Mesothelial cell of epicardium (in vitro differentiated cells): ENCODE data around the gene FAF2. TPM values are rescaled to one million over a fixed set of nuclear protein-coding genes. Genes with fewer than 3 reads are reported as not detected.

Source experiments
- DNase-seq, 2 experiments: peaks; one replicate each; pipeline ENCODE4 v3.0.0; 2021; ENCODE audit warnings: low spot score in 2 of 2; ENCODE audit not compliant: unreplicated experiment in 2 of 2
- H3K27ac Mint-ChIP-seq: 2 replicates; pipeline ENCODE4 v1.8.0; 2021; ENCODE audit warnings: mixed read lengths
- H3K27me3 Mint-ChIP-seq: 2 replicates; pipeline ENCODE4 v1.8.0; 2021; ENCODE audit warnings: low read depth, mixed read lengths
- H3K36me3 Mint-ChIP-seq: 2 replicates; pipeline ENCODE4 v1.8.0; 2021; ENCODE audit warnings: mixed read lengths
- H3K4me1 Mint-ChIP-seq: 2 replicates; pipeline ENCODE4 v1.8.0; 2021; ENCODE audit warnings: mixed read lengths
- H3K4me3 Mint-ChIP-seq: 2 replicates; pipeline ENCODE4 v1.8.0; 2021; ENCODE audit warnings: mild to moderate bottlenecking, moderate library complexity, mixed read lengths
- H3K9me3 Mint-ChIP-seq: 2 replicates; pipeline ENCODE4 v1.8.0; 2021; ENCODE audit warnings: mixed read lengths
- total RNA-seq: library from RNA; stranded (reverse); gene quantifications from 3 replicates; pipeline ENCODE4 v1.2.1, GENCODE V29; 2021
- TF ChIP-seq, protein P1 (sequence below): fragments of 200-600 bp; sonication (generic); IDR thresholded peaks from one replicate; pipeline ENCODE4 v1.5.0; 2021; ENCODE audit warnings: antibody characterized with exemption; ENCODE audit not compliant: unreplicated experiment

FAF2 gene
- total RNA-seq, 1 donor from 2014 or later, result 52.7 TPM

- no peak overlapping the region for H3K27ac Mint-ChIP-seq
- TF ChIP-seq, protein P1, sequence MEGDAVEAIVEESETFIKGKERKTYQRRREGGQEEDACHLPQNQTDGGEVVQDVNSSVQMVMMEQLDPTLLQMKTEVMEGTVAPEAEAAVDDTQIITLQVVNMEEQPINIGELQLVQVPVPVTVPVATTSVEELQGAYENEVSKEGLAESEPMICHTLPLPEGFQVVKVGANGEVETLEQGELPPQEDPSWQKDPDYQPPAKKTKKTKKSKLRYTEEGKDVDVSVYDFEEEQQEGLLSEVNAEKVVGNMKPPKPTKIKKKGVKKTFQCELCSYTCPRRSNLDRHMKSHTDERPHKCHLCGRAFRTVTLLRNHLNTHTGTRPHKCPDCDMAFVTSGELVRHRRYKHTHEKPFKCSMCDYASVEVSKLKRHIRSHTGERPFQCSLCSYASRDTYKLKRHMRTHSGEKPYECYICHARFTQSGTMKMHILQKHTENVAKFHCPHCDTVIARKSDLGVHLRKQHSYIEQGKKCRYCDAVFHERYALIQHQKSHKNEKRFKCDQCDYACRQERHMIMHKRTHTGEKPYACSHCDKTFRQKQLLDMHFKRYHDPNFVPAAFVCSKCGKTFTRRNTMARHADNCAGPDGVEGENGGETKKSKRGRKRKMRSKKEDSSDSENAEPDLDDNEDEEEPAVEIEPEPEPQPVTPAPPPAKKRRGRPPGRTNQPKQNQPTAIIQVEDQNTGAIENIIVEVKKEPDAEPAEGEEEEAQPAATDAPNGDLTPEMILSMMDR, result no peak
- peaks cover 51% of the 10 kb centered on the region for H3K36me3 Mint-ChIP-seq
Observed at GRCh38 chr5:176500511-176500910, 52.3 kb downstream of the FAF2 start.

GRCh38 chr5:176501333-176501732, 53.1 kb downstream of the FAF2 start:
- no peak for DNase-seq
- Mint-ChIP-seq H3K9me3 (no peaks in the 10 kb centered on the region), H3K27ac (no peak overlapping the region), H3K4me1 (no peaks in the 10 kb centered on the region), H3K27me3 (no peaks in the 10 kb centered on the region), H3K4me3 (no peak overlapping the region), H3K36me3 (peaks cover 52% of the 10 kb centered on the region)
- TF ChIP-seq, protein P1, result no peak

More at GRCh38 chr5:176500511-176500910, 52.3 kb downstream of the FAF2 start:
- Mint-ChIP-seq H3K4me1 (no peaks in the 10 kb centered on the region), H3K9me3 (no peaks in the 10 kb centered on the region), H3K4me3 (no peak overlapping the region), H3K27me3 (no peaks in the 10 kb centered on the region)
- no peak for DNase-seq

- peaks cover 60% of the 10 kb centered on the region for H3K36me3 Mint-ChIP-seq
- H3K4me3 Mint-ChIP-seq, result no peak overlapping the region
Observed at GRCh38 chr5:176503496-176503895, 55.3 kb downstream of the FAF2 start.

GRCh38 chr5:176507911-176508310, 59.7 kb downstream of the FAF2 start:
- Mint-ChIP-seq H3K27me3 (no peaks in the 10 kb centered on the region), H3K36me3 (peaks cover 40% of the 10 kb centered on the region), H3K4me1 (no peaks in the 10 kb centered on the region), H3K9me3 (no peaks in the 10 kb centered on the region), H3K4me3 (no peak overlapping the region), H3K27ac (no peak overlapping the region)
- TF ChIP-seq, protein P1, result no peak
- DNase-seq, result no peak

More at GRCh38 chr5:176503496-176503895, 55.3 kb downstream of the FAF2 start:
- no peaks in the 10 kb centered on the region for H3K27me3 Mint-ChIP-seq
- DNase-seq, result no peak
- no peaks in the 10 kb centered on the region for H3K9me3 Mint-ChIP-seq
- no peaks in the 10 kb centered on the region for H3K4me1 Mint-ChIP-seq
- peak overlapping the region; percentile 16 for H3K27ac Mint-ChIP-seq
- TF ChIP-seq, protein P1, result no peak

- Mint-ChIP-seq H3K36me3 (peaks cover 37% of the 10 kb centered on the region), H3K27me3 (no peaks in the 10 kb centered on the region), H3K4me3 (no peak overlapping the region), H3K27ac (no peak overlapping the region), H3K9me3 (no peaks in the 10 kb centered on the region), H3K4me1 (no peaks in the 10 kb centered on the region)
- DNase-seq, result no peak
- TF ChIP-seq, protein P1, result no peak
Observed at GRCh38 chr5:176508603-176509002, 60.4 kb downstream of the FAF2 start.

GRCh38 chr5:176513788-176514187, 65.6 kb downstream of the FAF2 start:
- no peak overlapping the region for H3K4me3 Mint-ChIP-seq
- H3K36me3 Mint-ChIP-seq, result peaks cover 4% of the 10 kb centered on the region
- no peak for DNase-seq
- no peak overlapping the region for H3K27ac Mint-ChIP-seq
- no peaks in the 10 kb centered on the region for H3K9me3 Mint-ChIP-seq
- TF ChIP-seq, protein P1, result no peak
- no peaks in the 10 kb centered on the region for H3K4me1 Mint-ChIP-seq
- H3K27me3 Mint-ChIP-seq, result no peaks in the 10 kb centered on the region
